Glomerular visceral epithelial cell (primary cell): ENCODE measurements around the gene FGD3.

Source experiments
- DNase-seq: peaks from one replicate; pipeline ENCODE4 v3.0.0-alpha.2; 2016; ENCODE audit errors: extremely low spot score

FGD3 gene

DNA sequence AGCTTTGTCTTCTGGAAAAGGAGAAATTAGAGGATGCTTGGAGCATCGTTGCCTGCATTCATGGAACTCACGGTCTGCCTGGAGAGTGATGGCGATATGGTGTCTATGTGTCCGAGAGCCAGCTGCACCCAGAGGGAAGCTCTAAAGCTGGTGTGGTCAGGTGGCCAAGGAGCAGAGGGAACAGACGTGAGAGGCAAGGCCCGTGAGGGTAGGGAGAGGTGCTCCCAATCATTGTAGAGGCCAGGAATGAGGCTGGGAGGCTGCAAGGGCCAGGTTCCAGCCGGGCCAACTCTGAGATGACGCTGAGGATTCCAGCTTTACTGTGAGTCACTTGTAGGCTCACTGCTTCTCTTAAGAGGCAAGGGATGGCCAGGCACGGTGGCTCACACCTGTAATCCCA is 7.6 kb downstream of the FGD3 start:
- DNase-seq, result no peak

- DNase-seq, result no peak
These were observed 13.4 kb downstream of the FGD3 start for GRCh38 chr9:92960561-92961290.

DNA sequence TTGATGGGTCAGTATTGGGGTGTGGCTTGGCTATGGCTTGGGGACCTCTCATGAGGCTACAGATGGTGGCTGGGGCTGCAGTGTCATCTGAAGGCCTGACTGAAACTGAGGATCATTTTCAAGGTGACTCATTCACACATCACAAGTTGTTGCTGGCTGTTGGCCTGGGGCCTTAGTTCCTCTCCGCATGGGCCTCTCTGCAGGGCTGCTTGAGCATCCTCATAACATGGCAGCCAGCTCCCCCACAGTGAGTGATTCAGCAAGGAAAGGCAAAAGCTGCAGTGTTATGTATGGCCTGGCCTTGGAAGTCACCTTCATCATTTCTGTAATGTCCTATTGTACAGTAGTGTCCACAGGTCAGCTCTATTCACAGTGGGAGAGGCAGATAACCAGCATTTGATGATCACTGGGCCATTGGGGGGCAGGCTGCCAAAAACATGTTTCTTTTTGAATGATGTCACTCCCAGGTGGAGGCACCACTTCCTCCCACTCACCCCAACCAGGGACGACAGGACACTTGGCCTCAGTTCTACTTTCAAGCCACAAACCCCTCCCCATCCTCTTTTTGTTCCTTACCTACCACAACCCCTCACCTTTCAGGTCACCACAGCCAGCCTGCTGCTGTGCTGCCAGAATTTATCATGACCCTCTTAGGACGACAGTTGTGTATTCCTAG is 14.4 kb downstream of the FGD3 start:
- DNase-seq, result no peak

DNA sequence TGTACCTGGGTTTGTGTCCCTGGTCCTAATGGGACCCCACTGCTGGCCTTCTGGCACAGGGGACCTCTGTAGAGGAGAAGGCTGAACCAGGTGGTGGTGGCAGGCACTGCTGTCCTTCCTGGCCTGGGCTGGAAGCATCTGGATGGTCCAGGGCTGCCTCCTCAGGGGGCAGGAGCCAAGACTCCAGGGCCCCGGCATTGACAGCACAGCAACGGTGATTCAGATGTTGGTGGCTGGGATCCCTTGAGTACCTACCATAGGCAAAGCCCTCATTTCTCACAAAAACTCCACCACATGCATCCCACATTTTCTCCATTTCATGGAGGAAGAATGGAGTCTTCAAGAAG is 15.0 kb downstream of the FGD3 start:
- DNase-seq, result no peak

DNA sequence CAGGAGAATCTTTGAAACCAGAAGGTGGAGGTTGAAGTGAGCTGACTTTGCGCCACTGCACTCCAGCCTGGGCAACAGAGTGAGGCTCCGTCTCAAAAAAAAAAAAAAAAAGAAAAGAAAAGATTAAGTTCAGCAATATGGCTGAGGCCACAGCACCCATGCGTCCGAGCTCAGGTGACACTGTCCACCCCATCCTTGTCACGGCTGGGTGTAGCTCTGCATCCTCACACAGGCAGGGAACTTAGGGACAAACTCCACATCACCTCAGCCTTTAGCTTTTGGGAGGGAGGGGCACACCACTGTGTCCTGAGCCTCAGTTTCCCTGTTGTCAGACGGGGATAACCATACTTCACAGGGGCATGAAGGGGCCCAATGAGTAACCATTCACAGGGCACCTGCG is 15.5 kb downstream of the FGD3 start:
- DNase-seq, result no peak

DNA sequence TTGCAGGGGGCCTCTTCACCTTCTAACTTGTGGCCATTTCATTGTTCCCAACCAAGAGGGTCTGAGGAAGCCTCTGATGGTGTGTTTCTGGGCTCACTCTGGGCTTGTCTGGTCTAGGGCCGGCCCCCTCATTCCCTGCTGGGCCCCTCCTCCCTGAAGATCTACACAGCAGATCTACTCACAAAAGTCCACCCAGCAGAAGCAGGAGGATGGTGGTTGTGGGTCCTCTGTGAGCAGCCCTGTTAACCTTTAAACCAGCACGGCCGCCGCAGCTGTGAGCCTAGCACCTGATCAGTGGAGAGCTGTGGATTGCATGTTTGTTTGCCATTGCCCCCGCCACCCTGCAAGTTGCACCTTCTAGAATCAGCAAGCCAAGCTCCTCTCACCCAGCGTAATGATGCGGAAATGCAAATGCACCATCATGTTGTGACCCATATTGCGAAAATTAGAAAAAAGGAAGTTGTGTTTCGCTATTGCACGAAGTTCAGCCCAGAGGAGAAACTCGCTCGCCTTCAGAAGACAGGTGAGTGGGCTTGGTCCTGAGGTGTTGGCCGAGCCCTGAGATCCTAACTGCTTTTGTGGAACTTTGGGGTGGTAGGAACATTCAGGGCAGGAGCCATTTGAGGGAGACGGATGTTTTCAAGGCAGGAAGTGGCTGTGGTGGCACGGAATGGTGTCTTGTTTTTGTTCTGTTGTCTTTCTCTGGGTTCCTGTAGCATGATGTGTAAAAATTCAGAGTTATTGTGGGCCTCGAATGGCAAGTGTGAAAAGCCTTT is 16.7 kb downstream of the FGD3 start:
- no peak for DNase-seq

GRCh38 chr9:92964607-92965060 is 17.3 kb downstream of the FGD3 start:
- no peak for DNase-seq

- no peak for DNase-seq
These were observed 17.9 kb downstream of the FGD3 start for GRCh38 chr9:92965061-92965758.

GRCh38 chr9:92965759-92966517 is 18.6 kb downstream of the FGD3 start:
- no peak for DNase-seq

DNA sequence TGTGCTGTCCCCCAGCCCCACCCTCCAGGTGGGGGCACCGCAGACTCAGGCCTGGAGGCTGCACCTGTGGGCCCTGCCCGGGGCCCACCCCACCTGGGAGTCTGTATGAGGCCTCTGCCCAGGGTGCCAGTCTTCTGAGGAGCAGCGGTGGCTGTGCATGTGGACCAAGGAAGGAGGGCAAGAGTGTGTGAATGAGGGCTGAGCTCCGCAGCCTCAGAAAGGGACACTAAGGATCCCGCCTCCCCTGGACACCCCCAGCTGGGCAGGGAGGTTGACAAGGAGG is 19.1 kb downstream of the FGD3 start:
- DNase-seq, result no peak

DNA sequence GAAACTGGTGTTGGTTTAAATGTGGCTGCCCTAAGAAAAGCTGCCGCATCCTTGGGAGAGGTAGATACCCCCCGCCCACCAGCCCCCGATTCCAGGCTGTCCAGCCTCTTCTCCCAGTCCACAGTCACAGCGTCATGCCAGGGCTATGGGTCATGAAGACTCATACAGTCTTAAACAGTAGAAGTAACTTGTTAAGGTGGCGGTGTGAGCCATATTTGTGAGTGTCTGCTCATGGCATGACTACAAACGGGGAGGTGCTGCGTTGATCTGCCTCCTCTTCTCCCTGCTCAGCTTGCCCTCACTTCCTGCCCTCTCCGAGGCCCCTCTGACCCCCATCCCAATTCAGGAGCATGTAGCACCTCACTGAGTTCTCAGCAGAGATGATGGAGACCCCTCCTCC is 20.8 kb downstream of the FGD3 start:
- DNase-seq, result no peak

DNA sequence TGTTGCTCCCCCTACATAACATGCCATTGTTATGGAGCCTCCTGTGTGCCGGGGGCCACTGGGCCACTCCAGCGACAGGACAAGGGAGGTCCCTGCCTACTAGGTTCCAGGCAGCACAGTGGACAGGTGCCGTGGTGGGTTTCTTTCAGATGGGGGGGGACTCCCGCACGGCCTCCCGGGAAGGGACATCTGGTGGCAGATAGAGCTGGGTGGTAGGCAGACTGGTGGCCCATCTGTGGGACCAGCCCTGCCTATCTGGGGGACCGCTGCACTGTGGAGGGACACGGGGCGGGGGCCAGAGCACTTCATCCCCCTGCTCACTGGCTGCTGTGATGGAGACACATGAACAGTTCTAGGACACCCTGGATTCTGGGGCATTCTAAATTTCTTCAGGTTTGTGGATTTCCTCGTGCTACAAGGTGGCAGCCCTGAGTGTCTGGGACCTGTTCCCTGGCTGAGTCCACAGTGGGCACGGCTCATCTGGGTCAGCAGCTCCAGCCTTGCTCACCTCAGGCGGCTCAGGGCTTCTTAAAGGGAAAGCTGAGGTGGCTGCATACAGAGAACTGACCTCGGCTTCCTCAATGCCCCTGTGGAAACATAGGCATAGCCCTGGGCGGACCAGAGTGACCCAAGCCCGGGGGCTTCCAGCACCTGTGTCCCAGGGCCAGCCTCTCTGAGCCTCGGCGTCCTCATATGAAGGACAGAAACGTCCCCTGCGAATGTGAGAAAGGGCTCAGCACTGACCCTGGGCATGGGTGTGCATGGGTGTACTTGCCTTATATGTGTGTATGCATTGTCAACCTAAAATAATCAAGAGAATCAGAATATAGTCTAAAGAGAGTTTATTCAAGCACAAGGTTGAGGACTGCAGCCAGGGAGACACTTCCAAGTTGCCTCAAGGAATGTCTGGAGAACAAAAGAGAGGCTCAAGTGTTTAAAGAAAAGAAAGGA is 22.5 kb downstream of the FGD3 start:
- DNase-seq, result no peak

GRCh38 chr9:92970467-92970923 is 23.2 kb downstream of the FGD3 start:
- DNase-seq, result no peak

DNA sequence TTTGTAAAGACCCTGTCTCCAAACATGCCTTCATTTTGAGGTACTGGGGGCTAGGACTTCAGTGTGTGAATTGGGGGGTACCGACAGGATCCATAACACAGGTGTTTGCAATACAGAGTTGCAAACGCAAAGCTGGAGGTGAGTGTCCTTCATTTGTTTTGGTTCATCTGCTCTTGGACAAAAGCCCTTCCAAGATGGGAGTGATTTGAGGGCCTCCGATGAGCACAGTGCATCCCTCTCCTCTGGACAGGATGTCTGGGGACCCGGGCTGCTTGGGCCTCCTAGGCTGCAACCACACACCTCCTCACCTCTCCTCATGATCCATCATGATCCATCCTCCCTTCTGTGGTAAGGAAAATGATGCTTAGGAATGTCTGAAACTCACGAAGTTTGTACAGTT is 23.8 kb downstream of the FGD3 start:
- no peak for DNase-seq

- no peak for DNase-seq
These were observed 24.5 kb downstream of the FGD3 start for GRCh38 chr9:92971776-92972175.

- DNase-seq, result no peak
These were observed 26.4 kb downstream of the FGD3 start for GRCh38 chr9:92973700-92974099.

DNA sequence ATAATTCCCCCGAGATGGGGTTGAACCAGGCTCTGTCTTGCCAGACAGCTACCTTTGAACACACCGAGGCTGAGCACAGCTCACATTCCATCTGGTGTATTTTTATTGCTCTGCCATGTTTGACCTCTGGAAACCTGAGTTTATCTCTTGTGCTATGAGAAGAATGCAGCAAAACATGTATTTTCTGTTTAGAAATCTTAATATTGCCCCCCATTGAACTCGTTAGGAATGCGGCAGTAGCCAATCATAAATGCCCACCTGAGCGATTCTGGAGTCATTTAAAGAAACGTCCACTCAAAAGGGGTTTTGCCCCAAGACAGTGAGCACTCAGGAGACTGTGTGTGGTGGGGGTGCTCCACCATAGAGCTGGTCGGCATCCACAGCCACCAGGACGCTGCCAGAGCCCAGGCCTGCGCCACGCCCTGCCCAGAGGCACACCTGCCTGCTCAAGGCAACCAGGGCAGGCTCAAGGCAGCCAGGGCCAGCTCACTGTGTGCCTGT is 26.9 kb downstream of the FGD3 start:
- DNase-seq, result no peak

- no peak for DNase-seq
These were observed 27.7 kb downstream of the FGD3 start for GRCh38 chr9:92974761-92975755.

- no peak for DNase-seq
These were observed 29.1 kb downstream of the FGD3 start for GRCh38 chr9:92976431-92976830.
